Measurements from ENCODE around the gene PDS5B.
"Not testable (repeated sequence)": the region's sequence is repeated elsewhere in the genome, so short reads cannot be mapped to it uniquely, and the experiment has no call there.

Gene PDS5B

GRCh38 chr13:32548837-32549236, 37.4 kb upstream of the PDS5B start:
- DNase-seq (ENCODE audit: low read depth), result no peak
- no peak for TF ChIP-seq CTCF (IDR thresholded peaks at IDR 0.05; ENCODE audit: control insufficient read depth, extremely low read depth, insufficient read depth)
- H3K4me3 ChIP-seq (ENCODE audit: low read depth, low read length), result no peak overlapping the region

DNA sequence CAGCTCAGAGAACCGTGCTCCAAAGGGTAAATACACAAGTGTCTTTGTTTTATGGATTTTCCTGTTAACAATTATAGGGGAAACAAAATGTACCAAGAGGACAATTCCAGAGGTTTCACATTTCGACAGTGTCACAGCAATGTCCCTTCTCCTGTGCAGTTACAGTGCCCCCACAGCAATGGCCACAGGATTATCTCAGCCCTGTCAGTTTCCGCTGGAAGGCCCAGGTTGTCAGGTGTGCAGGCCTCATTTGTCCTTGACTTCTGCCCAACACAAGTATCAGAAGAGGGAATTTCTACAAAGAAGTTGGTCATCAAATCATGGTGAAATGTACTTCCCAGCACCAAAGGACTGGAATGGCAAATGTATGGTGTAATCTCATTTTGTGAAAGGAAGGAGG, 36.5 kb upstream of the PDS5B start:
- no peak for TF ChIP-seq CTCF (IDR thresholded peaks at IDR 0.05; ENCODE audit: control insufficient read depth, extremely low read depth, insufficient read depth)

GRCh38 chr13:32553720-32554119, 32.5 kb upstream of the PDS5B start:
- no peak overlapping the region for H3K4me3 ChIP-seq (ENCODE audit: low read depth, low read length)
- DNase-seq (ENCODE audit: low read depth), result no peak
- TF ChIP-seq CTCF (IDR thresholded peaks at IDR 0.05; ENCODE audit: control insufficient read depth, extremely low read depth, insufficient read depth), result no peak

More for the DNA sequence above, 36.5 kb upstream of the PDS5B start:
- DNase-seq (ENCODE audit: low read depth), result no peak
- H3K4me3 ChIP-seq (ENCODE audit: low read depth, low read length), result no peak overlapping the region

- DNase-seq (ENCODE audit: low read depth), result no peak
- no peak for TF ChIP-seq CTCF (IDR thresholded peaks at IDR 0.05; ENCODE audit: control insufficient read depth, extremely low read depth, insufficient read depth)
These were observed 30.6 kb upstream of the PDS5B start for GRCh38 chr13:32555613-32556012.

GRCh38 chr13:32560842-32561241, 25.4 kb upstream of the PDS5B start:
- DNase-seq (ENCODE audit: low read depth); H3K4me3 ChIP-seq (ENCODE audit: low read depth, low read length): not testable (repeated sequence)

More at GRCh38 chr13:32555613-32556012, 30.6 kb upstream of the PDS5B start:
- no peak overlapping the region for H3K4me3 ChIP-seq (ENCODE audit: low read depth, low read length)

DNA sequence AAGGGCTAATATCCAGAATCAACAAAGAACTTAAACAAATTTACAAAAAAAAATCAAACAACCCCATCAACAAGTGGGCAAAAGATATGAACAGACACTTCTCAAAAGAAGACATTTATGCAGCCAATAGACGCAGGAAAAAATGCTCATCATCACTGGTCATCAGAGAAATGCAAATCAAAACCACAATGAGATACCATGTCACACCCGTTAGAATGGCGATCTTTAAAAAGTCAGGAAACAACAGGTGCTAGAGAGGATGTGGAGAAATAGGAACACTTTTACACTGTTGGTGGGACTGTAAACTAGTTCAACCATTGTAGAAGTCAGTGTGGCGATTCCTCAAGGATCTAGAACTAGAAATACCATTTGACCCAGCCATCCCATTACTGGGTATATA, 10.6 kb upstream of the PDS5B start:
- not testable (repeated sequence) for H3K4me3 ChIP-seq (ENCODE audit: low read depth, low read length); DNase-seq (ENCODE audit: low read depth)

DNA sequence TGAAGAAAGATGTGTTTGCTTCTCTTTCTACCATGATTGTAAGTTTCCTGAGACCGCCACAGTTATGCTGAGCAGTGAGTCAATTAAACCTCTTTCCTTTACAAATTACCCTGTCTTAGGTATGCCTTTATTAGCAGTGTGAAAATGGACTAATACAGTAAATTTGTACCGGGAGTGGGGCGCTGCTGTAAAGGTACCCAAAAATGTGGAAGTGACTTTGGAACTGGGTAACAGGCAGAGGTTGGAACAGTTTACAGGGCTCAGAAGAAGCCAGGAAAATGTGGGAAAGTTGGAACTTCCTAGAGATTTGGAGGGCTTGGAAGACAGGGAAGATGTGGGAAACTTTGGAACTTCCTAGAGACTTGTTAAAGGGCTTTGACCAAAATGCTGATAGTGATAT, 9.2 kb upstream of the PDS5B start:
- DNase-seq (ENCODE audit: low read depth), result no peak
- no peak overlapping the region for H3K4me3 ChIP-seq (ENCODE audit: low read depth, low read length)
- TF ChIP-seq CTCF (IDR thresholded peaks at IDR 0.05; ENCODE audit: control insufficient read depth, extremely low read depth, insufficient read depth), result no peak

GRCh38 chr13:32581177-32581786, 5.0 kb upstream of the PDS5B start:
- DNase-seq (ENCODE audit: low read depth), result no peak
- TF ChIP-seq CTCF (IDR thresholded peaks at IDR 0.05; ENCODE audit: control insufficient read depth, extremely low read depth, insufficient read depth), result peak; percentile 40; the same call in 1 of the 2 replicates
- no peak overlapping the region for H3K4me3 ChIP-seq (ENCODE audit: low read depth, low read length)
